Measurements from ENCODE around the gene CDH4. TPM values are rescaled to one million over a fixed set of nuclear protein-coding genes. Genes with fewer than 3 reads are reported as not detected.

CDH4 gene
- polyA plus RNA-seq, 1 donor (not counting 4 experiments of a cell fraction or from before 2014, with no cell fraction given), result 2.2 TPM

- no peak for DNase-seq (ENCODE audit: low read depth, low spot score)
- H2AFZ ChIP-seq (ENCODE audit: control insufficient read depth, low read length), result no peak overlapping the region
- no peaks in the 10 kb centered on the region for H3K4me1 ChIP-seq (ENCODE audit: control insufficient read depth, extremely low read depth, insufficient read depth, low read length)
- H3K79me2 ChIP-seq (ENCODE audit: control insufficient read depth, insufficient read depth, low read length), result no peaks in the 10 kb centered on the region
- no peak overlapping the region for H3K4me2 ChIP-seq (ENCODE audit: control insufficient read depth, extremely low read depth, insufficient read depth, low read depth, low read length)
- H3K27ac ChIP-seq (ENCODE audit: control insufficient read depth, insufficient read depth, low read length), result no peak overlapping the region
- TF ChIP-seq CTCF (optimal IDR thresholded peaks at IDR 0.05 in 1 of 3, IDR thresholded peaks at IDR 0.05 in 1 of 3, conservative IDR thresholded peaks at IDR 0.05 in 1 of 3; ENCODE audit: extremely low read depth in 1 of 3, insufficient read depth in 2 of 3, low read length in 3 of 3), result no peak
- no peak for TF ChIP-seq EZH2 (IDR thresholded peaks at IDR 0.05; ENCODE audit: low read length)
- no peaks in the 10 kb centered on the region for H3K36me3 ChIP-seq (ENCODE audit: control insufficient read depth in 2 of 2, extremely low read depth in 1 of 2, insufficient read depth in 2 of 2, low read length in 2 of 2)
- H3K27me3 ChIP-seq (ENCODE audit: control insufficient read depth, extremely low read depth, insufficient read depth, low read length), result peaks cover 38% of the 10 kb centered on the region
- no peaks in the 10 kb centered on the region for H3K9me3 ChIP-seq (ENCODE audit: control insufficient read depth, low read depth, low read length)
- no peak for FAIRE-seq
- no peak overlapping the region for H3K4me3 ChIP-seq (ENCODE audit: control insufficient read depth in 2 of 3, extremely low read depth in 1 of 3, insufficient read depth in 2 of 3, low read depth in 1 of 3, low read length in 3 of 3)
- peaks cover 2% of the 10 kb centered on the region for H4K20me1 ChIP-seq (ENCODE audit: control insufficient read depth, extremely low read depth, insufficient read depth, low read length)
- H3K9me1 ChIP-seq (ENCODE audit: control insufficient read depth, extremely low read depth, insufficient read depth, low read length), result no peaks in the 10 kb centered on the region
- no peak overlapping the region for H3K9ac ChIP-seq (ENCODE audit: control insufficient read depth, extremely low read depth, insufficient read depth, low read length)
- dilution Hi-C loops (cut with MboI; ENCODE audit: extremely low pct_ligation_motif_present, low sequenced_read_pairs), result no loop called here
Observed at GRCh38 chr20:61963149-61963548, 711.1 kb downstream of the CDH4 start.

- TF ChIP-seq CTCF (optimal IDR thresholded peaks at IDR 0.05 in 1 of 3, IDR thresholded peaks at IDR 0.05 in 1 of 3, conservative IDR thresholded peaks at IDR 0.05 in 1 of 3; ENCODE audit: extremely low read depth in 1 of 3, insufficient read depth in 2 of 3, low read length in 3 of 3), result no peak
- Histone ChIP-seq H3K9me1 (ENCODE audit: control insufficient read depth, extremely low read depth, insufficient read depth, low read length) (no peaks in the 10 kb centered on the region), H3K36me3 (ENCODE audit: control insufficient read depth in 2 of 2, extremely low read depth in 1 of 2, insufficient read depth in 2 of 2, low read length in 2 of 2) (no peaks in the 10 kb centered on the region), H2AFZ (ENCODE audit: control insufficient read depth, low read length) (no peak overlapping the region), H3K4me1 (ENCODE audit: control insufficient read depth, extremely low read depth, insufficient read depth, low read length) (no peaks in the 10 kb centered on the region), H3K9ac (ENCODE audit: control insufficient read depth, extremely low read depth, insufficient read depth, low read length) (no peak overlapping the region), H3K79me2 (ENCODE audit: control insufficient read depth, insufficient read depth, low read length) (no peaks in the 10 kb centered on the region), H4K20me1 (ENCODE audit: control insufficient read depth, extremely low read depth, insufficient read depth, low read length) (peaks cover 2% of the 10 kb centered on the region), H3K27me3 (ENCODE audit: control insufficient read depth, extremely low read depth, insufficient read depth, low read length) (peaks cover 42% of the 10 kb centered on the region), H3K27ac (ENCODE audit: control insufficient read depth, insufficient read depth, low read length) (no peak overlapping the region), H3K4me3 (ENCODE audit: control insufficient read depth in 2 of 3, extremely low read depth in 1 of 3, insufficient read depth in 2 of 3, low read depth in 1 of 3, low read length in 3 of 3) (no peak overlapping the region), H3K9me3 (ENCODE audit: control insufficient read depth, low read depth, low read length) (no peaks in the 10 kb centered on the region), H3K4me2 (ENCODE audit: control insufficient read depth, extremely low read depth, insufficient read depth, low read depth, low read length) (no peak overlapping the region)
- DNase-seq (ENCODE audit: low read depth, low spot score), result no peak
- FAIRE-seq, result no peak
- dilution Hi-C loops (cut with MboI; ENCODE audit: extremely low pct_ligation_motif_present, low sequenced_read_pairs), result no loop called here
Observed at GRCh38 chr20:61963885-61964674, 712.0 kb downstream of the CDH4 start.

Measured in keratinocyte (primary cell).